ENCODE measurements around the gene POU6F2. TPM values are rescaled to one million over a fixed set of nuclear protein-coding genes. Genes with fewer than 3 reads are reported as not detected.

Gene POU6F2
- polyA plus RNA-seq, 2 of the 4 experiments (the other 2 are of a cell fraction), result not detected

GRCh38 chr7:39342763-39343162 is 365.1 kb downstream of the POU6F2 start:
- no peak for FAIRE-seq
- CTCF ChIA-PET, result no interaction called here

GRCh38 chr7:39349452-39350123 is 371.9 kb downstream of the POU6F2 start:
- Histone ChIP-seq H3K4me2 (no peak overlapping the region), H3K27ac (no peak overlapping the region), H3K4me3 (no peak overlapping the region), H3K9me3 (no peaks in the 10 kb centered on the region), H3K4me1 (no peaks in the 10 kb centered on the region)
- DNase-seq (ENCODE audit: low read depth in 1 of 2, low spot score in 1 of 2), result no peak
- ATAC-seq, result no peak
- no peak for TF ChIP-seq REST (IDR thresholded peaks at IDR 0.05)
- TF ChIP-seq EP300 (IDR thresholded peaks at IDR 0.05), result no peak
- TF ChIP-seq ZC3H11A (IDR thresholded peaks at IDR 0.05), result no peak
- no peak for TF ChIP-seq CHD4 (IDR thresholded peaks at IDR 0.05; ENCODE audit: borderline replicate concordance)
- TF ChIP-seq PHF8 (IDR thresholded peaks at IDR 0.05; ENCODE audit: borderline replicate concordance, low read depth), result no peak
- TF ChIP-seq RARB (CRISPR knock-in tag; IDR thresholded peaks at IDR 0.05), result no peak
- no peak for TF ChIP-seq CBX2 (IDR thresholded peaks at IDR 0.05; ENCODE audit: borderline replicate concordance, low read depth)
- TF ChIP-seq CTCF (IDR thresholded peaks at IDR 0.05), result no peak
- no peak for TF ChIP-seq SREBF2 (IDR thresholded peaks at IDR 0.05)
- TF ChIP-seq SMC3 (IDR thresholded peaks at IDR 0.05), result no peak
- no peak for TF ChIP-seq NPAS2 (CRISPR knock-in tag; IDR thresholded peaks at IDR 0.05; ENCODE audit: borderline replicate concordance)
- TF ChIP-seq ATOH8 (CRISPR knock-in tag; IDR thresholded peaks at IDR 0.05; ENCODE audit: low read depth), result no peak
- TF ChIP-seq HEYL (CRISPR knock-in tag; IDR thresholded peaks at IDR 0.05), result no peak
- TF ChIP-seq ZNF302 (CRISPR knock-in tag; IDR thresholded peaks at IDR 0.05), result no peak
- ChIA-PET POLR2A (no interaction called here), CTCF (no interaction called here)
- no peak for FAIRE-seq
- WGBS (ENCODE audit: missing lambda C conversion rate), result 6% methylated on average over 7 of the region's 7 CpGs

More at GRCh38 chr7:39342763-39343162, 365.1 kb downstream of the POU6F2 start:
- DNase-seq (ENCODE audit: low read depth in 1 of 2, low spot score in 1 of 2) (no peak), ATAC-seq (no peak)
- Histone ChIP-seq H3K4me3 (no peak overlapping the region), H3K27ac (no peak overlapping the region), H3K9me3 (no peaks in the 10 kb centered on the region), H3K4me2 (no peak overlapping the region), H3K4me1 (no peaks in the 10 kb centered on the region)
- WGBS (ENCODE audit: missing lambda C conversion rate), result 21% methylated on average over 3 of the region's 3 CpGs
- TF ChIP-seq HMGXB4 (CRISPR knock-in tag; IDR thresholded peaks at IDR 0.05; ENCODE audit: borderline replicate concordance) (no peak), MAX (IDR thresholded peaks at IDR 0.05) (no peak), USF2 (IDR thresholded peaks at IDR 0.05) (no peak), MAFK (IDR thresholded peaks at IDR 0.05; ENCODE audit: partially characterized antibody) (peak; percentile 58)
- POLR2A ChIA-PET, result no interaction called here
